ENCODE results near the gene RNF2.

- TF ChIP-seq CTCF (IDR thresholded peaks at IDR 0.05; ENCODE audit: insufficient read depth, low read length) (no peak), REST (IDR thresholded peaks at IDR 0.05; ENCODE audit: insufficient replicate concordance, low read depth) (no peak), POLR2AphosphoS5 (IDR thresholded peaks at IDR 0.05; ENCODE audit: low read depth) (0 out of 2 replicates have a peak, but pooled peaks have one; percentile 56)
These were observed at the start of gene RNF2 for GRCh38 chr1:185044981-185045813.
